Ovary (tissue), 3 donors: ENCODE measurements around the gene BCOR.

Experiments
- EP300 ChIP-seq: sonication (generic); formaldehyde crosslinking; IDR thresholded peaks from one replicate; pipeline ENCODE4 v1.6.1; 2017; ENCODE audit warnings: antibody characterized with exemption
- POLR2A ChIP-seq: fragments of 450-650 bp; IDR thresholded peaks from one replicate; pipeline ENCODE4 v1.6.1; 2017; ENCODE audit warnings: antibody characterized with exemption, mild to moderate bottlenecking, moderate library complexity
- TF ChIP-seq, protein P1 (sequence below), 3 donors: fragments of 450-650 bp in 2 of 3; fragments of 200-600 bp in 1 of 3; IDR thresholded peaks; one replicate each; pipeline versions ENCODE4 v1.5.1 to v1.8.0; 2016 to 2022; ENCODE audit warnings: antibody characterized with exemption in 3 of 3, mild to moderate bottlenecking in 1 of 3
- donor health status: DM: no; HTN: no; CAD: no.

DNA sequence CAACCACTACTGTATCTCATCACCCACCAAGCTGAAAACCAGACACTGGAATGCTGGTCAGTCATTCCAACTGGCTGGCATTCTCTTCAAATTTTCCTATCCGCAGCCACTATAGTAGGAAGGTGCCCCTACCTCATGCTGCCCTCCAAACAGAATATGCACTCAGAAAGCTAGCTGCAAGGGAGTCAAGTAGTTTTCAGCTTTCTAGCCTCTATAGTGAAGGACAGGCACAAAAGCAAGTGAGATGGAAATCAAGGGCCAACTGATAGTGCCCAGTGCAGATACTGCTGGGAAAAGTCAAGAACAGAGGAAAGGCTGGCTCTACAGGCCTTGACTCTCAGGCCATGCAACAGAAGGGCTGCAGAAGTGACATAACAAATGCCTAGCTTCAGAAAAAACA, 47.2 kb downstream of the BCOR start:
- TF ChIP-seq POLR2A (no peak), EP300 (no peak)
- TF ChIP-seq, protein P1, sequence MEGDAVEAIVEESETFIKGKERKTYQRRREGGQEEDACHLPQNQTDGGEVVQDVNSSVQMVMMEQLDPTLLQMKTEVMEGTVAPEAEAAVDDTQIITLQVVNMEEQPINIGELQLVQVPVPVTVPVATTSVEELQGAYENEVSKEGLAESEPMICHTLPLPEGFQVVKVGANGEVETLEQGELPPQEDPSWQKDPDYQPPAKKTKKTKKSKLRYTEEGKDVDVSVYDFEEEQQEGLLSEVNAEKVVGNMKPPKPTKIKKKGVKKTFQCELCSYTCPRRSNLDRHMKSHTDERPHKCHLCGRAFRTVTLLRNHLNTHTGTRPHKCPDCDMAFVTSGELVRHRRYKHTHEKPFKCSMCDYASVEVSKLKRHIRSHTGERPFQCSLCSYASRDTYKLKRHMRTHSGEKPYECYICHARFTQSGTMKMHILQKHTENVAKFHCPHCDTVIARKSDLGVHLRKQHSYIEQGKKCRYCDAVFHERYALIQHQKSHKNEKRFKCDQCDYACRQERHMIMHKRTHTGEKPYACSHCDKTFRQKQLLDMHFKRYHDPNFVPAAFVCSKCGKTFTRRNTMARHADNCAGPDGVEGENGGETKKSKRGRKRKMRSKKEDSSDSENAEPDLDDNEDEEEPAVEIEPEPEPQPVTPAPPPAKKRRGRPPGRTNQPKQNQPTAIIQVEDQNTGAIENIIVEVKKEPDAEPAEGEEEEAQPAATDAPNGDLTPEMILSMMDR (IDR thresholded peaks at IDR 0.05): no peak
